HG02870 (cell line): ENCODE data around the gene KCNMB2.

Experiments
- ATAC-seq: cut with Tn5 transposase; IDR thresholded peaks from one replicate; pipeline ENCODE4 v1.9.1; 2021; ENCODE audit warnings: mild to moderate bottlenecking, moderate library complexity; ENCODE audit not compliant: unreplicated experiment

Gene KCNMB2

GRCh38 chr3:178567611-178568010 lies 31.4 kb downstream of the KCNMB2 start:
- no peak for ATAC-seq

DNA sequence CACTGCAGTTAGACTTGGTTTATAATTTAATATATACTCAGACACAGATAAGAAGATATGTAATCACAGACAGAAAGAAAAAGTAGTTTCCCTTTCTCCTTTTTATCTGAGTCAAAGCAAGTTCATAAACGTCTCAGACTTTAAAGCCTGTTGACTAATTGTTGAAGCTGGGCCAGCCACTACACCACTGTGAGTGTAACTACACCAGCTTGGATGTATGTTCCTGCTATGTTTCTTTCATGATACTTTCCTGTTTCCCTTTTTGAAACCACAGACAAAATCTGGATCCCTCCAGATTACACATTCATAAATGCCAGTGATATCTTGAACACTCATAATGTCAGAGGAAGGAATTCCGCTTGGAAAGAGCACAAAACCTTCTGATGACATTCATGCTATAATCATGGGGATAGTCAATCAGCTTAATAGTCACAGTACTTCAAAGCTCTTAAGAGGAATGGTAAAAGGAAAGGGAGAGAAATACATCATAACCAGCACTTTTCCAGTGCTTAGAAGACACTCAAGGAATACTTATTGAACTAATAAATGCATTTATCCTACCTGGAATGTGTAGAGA lies 32.0 kb downstream of the KCNMB2 start:
- ATAC-seq, result peak; percentile 74

- no peak for ATAC-seq
These were observed 32.7 kb downstream of the KCNMB2 start for GRCh38 chr3:178568911-178569310.

DNA sequence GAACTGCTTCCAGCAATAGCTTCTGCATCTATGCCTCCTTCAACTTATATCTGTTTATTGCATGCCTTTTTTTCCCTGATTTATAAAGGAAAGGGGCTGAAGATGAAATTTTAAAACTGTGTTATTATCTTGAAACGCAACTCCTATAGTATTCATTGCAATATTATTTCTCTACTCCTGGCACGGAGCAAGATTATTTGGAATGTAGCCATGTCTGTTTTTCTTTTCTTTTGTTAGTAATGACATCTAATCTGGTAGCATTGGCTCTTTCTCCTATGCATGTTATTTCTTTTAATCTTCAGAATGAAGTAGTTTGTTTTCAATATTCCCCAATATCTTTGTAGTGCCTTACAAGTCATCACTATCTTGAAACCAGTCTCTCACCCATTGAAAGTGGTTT lies 33.6 kb downstream of the KCNMB2 start:
- ATAC-seq, result no peak

DNA sequence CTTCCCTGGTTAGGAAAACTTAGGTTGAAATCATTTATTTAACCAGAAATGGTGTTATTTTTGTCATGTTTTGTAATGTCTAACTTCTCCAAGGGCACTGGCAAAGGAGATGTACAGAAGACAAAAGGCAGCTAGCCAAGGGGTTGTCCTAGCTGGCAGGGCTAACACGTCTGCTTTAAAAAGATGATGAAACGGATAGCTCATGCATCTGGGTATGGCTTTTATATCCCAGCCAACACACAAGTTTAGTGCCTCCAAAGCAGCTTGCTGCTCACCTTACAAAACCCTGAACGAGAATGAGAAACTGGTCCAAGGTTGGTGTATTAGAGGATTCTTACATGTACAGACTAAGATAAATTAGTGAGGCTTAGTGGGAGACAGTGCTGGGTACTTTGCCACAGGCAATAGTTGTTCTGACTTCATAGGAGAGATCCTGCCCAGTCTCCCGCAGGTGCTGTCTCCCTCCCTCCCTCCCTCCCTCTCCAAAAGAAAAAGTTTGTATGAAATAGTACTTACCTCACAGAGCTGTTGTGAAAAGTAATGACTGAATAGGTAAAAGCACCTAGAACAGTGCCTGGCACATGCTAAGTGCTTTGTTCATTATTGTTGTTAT lies 47.8 kb downstream of the KCNMB2 start:
- ATAC-seq, result no peak

- no peak for ATAC-seq
These were observed 48.6 kb downstream of the KCNMB2 start for GRCh38 chr3:178584722-178585380.

DNA sequence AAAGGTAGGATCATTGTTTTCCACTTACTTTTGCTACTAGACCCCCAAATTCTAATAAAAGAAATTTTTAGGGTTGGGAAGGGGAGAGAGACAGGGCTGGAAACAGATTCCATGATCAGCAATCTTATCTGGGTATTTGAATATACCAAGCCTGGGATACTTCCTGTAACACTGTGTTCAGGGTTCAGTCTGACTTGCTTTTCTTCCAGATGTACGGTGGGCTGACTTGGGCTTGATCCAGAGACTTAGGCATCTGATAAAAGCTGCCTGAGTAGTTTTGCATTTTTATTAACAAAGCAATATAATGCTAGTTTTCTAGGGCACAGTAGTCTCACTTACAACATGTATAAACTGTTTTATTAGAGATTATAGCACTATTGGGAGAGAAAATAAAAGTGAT lies 49.2 kb downstream of the KCNMB2 start:
- no peak for ATAC-seq

GRCh38 chr3:178586076-178586475 lies 49.8 kb downstream of the KCNMB2 start:
- no peak for ATAC-seq

- no peak for ATAC-seq
These were observed 52.4 kb downstream of the KCNMB2 start for GRCh38 chr3:178588628-178589027.

- ATAC-seq, result no peak
These were observed 57.5 kb downstream of the KCNMB2 start for GRCh38 chr3:178593786-178594185.

DNA sequence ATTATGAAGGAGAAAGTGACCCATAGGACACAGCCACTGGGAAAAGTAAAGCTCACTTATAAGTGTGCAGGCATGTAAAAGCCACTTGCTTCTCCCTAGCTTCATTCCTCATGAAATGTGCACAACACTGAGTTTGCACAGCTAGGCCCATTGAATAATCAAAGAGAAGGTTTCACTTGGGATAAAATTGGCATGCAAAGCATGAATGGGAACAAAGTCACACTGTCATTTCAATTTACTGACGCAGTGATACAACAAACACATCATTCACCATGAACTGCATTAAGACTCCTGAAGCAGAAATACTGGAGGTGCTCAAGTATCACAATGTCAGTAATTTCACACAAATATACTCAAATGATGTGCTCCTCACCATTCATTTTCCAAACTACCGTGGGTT lies 61.1 kb downstream of the KCNMB2 start:
- no peak for ATAC-seq

DNA sequence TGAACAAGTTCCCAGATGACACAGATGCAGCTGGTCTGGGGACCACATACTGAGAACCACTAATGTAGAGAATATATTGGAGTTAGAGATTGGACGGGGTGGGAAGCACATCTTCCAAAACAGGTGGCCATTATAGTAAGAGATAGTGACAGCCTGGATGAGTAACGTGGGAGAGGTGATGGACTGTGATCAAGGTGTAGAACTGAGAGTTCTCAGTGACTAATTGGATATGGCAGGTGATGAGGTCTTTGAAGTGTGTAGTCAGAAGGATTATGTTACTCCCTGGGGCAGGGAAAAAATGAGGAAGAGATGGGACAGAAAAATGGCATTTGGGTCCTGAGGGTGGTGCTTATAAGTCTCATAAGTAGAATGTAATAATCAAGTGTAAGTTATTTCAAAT lies 66.6 kb downstream of the KCNMB2 start:
- ATAC-seq, result no peak

DNA sequence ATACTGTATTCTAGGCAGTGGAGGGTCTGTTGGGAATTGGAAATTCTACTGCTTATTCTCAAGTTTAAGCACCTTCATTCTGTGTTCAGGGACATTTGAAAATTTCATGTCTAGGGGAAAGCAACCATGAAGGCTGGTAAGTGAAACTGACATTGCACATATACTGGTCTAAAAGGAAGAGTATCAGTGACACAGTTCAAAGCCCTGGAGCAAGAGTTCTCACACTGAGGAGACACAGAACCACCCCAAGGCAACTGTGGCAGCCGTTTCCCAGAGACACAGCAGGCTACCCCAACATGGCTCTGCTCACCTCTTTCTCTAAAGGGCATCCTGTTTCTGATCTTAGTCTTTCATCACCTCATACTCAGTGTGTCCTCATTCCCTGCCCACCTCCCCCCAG lies 67.5 kb downstream of the KCNMB2 start:
- ATAC-seq, result peak; percentile 74

- ATAC-seq, result no peak
These were observed 82.0 kb downstream of the KCNMB2 start for GRCh38 chr3:178618197-178618596.

GRCh38 chr3:178618896-178619295 lies 82.7 kb downstream of the KCNMB2 start:
- ATAC-seq, result no peak

DNA sequence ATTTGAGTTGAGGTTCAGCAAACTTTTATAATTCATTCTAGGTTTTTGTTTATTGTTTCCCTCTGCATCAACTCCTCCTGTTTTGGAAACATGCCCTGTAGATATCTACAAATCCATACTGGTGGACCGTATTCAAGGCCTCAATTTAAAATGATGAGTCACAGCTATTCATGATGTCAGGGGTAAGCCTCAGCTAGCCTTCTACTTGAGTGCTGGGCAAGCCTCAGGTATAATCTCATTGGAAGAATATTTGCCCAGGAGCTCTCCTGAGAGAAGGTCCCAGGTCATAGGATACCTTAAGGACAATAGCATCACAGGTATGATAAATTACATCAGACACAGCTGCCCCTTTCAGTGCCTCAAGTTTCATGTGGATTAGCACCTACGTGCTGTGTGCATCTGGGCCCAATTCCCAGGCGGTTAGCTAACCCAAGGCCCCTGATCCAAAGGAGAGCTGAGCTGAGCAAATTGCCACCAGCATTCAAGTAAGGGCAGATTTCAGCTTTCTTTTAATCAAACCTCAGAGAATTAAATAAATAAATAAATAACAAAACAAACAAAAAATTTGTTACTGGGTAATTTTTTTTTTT lies 87.5 kb downstream of the KCNMB2 start:
- no peak for ATAC-seq

- ATAC-seq, result no peak
These were observed 88.0 kb downstream of the KCNMB2 start for GRCh38 chr3:178624276-178624675.

GRCh38 chr3:178625053-178625600 lies 88.9 kb downstream of the KCNMB2 start:
- ATAC-seq, result no peak

- no peak for ATAC-seq
These were observed 91.8 kb downstream of the KCNMB2 start for GRCh38 chr3:178628037-178628436.

- no peak for ATAC-seq
These were observed 93.4 kb downstream of the KCNMB2 start for GRCh38 chr3:178629430-178630178.

GRCh38 chr3:178631950-178632349 lies 95.7 kb downstream of the KCNMB2 start:
- ATAC-seq, result no peak
